Progenitor cell of endocrine pancreas (in vitro differentiated cells): Measurements from ENCODE around the gene NTMT1. TPM values are rescaled to one million over a fixed set of nuclear protein-coding genes. Genes with fewer than 3 reads are reported as not detected.
A peak's percentile ranks its signal among the peaks of the same experiment; 100 is the strongest.

Experiments
- DNase-seq: peaks from one replicate; pipeline ENCODE4 v3.0.0; 2021; ENCODE audit warnings: low spot score; ENCODE audit not compliant: unreplicated experiment
- H3K27ac Mint-ChIP-seq: 2 replicates; pipeline ENCODE4 v1.8.0; 2021; ENCODE audit warnings: mild to moderate bottlenecking, moderate library complexity, mixed read lengths
- H3K27me3 Mint-ChIP-seq: 2 replicates; pipeline ENCODE4 v1.8.0; 2021; ENCODE audit warnings: mixed read lengths
- H3K36me3 Mint-ChIP-seq: 2 replicates; pipeline ENCODE4 v1.8.0; 2022; ENCODE audit warnings: mixed read lengths; ENCODE audit not compliant: insufficient read depth
- H3K4me1 Mint-ChIP-seq: 2 replicates; pipeline ENCODE4 v1.8.0; 2021; ENCODE audit warnings: low read depth, mixed read lengths
- H3K4me3 Mint-ChIP-seq: 2 replicates; pipeline ENCODE4 v1.8.0; 2021; ENCODE audit warnings: low read depth, mild to moderate bottlenecking, moderate library complexity, mixed read lengths
- H3K9me3 Mint-ChIP-seq: 2 replicates; pipeline ENCODE4 v1.8.0; 2021; ENCODE audit warnings: low read depth, mixed read lengths
- CTCF ChIP-seq: fragments of 200-600 bp; sonication (generic); IDR thresholded peaks from one replicate; pipeline ENCODE4 v1.5.0; 2021; ENCODE audit warnings: antibody characterized with exemption, mild to moderate bottlenecking; ENCODE audit not compliant: unreplicated experiment
- total RNA-seq: library from RNA; stranded (reverse); gene quantifications from 2 replicates; pipeline ENCODE4 v1.2.1, GENCODE V29; 2021

The NTMT1 gene
- total RNA-seq, 1 donor from 2014 or later, result 26.8 TPM

- no peak for TF ChIP-seq CTCF
- H3K36me3 Mint-ChIP-seq, result no peaks in the 10 kb centered on the region
- no peaks in the 10 kb centered on the region for H3K9me3 Mint-ChIP-seq
- peaks cover 15% of the 10 kb centered on the region for H3K27me3 Mint-ChIP-seq
- H3K4me3 Mint-ChIP-seq, result no peak overlapping the region
- DNase-seq, result no peak
- no peak overlapping the region for H3K27ac Mint-ChIP-seq
- H3K4me1 Mint-ChIP-seq, result peaks cover 31% of the 10 kb centered on the region
These were observed 31.3 kb upstream of the NTMT1 start for GRCh38 chr9:129594632-129595031.

GRCh38 chr9:129595311-129595741 lies 30.6 kb upstream of the NTMT1 start:
- DNase-seq, result no peak
- Mint-ChIP-seq H3K36me3 (no peaks in the 10 kb centered on the region), H3K9me3 (no peaks in the 10 kb centered on the region), H3K27ac (peak overlapping the region; percentile 46), H3K4me3 (no peak overlapping the region), H3K27me3 (peaks cover 11% of the 10 kb centered on the region), H3K4me1 (peaks cover 31% of the 10 kb centered on the region)
- TF ChIP-seq CTCF, result no peak

- no peak for TF ChIP-seq CTCF
- H3K4me1 Mint-ChIP-seq, result peaks cover 31% of the 10 kb centered on the region
- no peak for DNase-seq
- no peaks in the 10 kb centered on the region for H3K36me3 Mint-ChIP-seq
- H3K4me3 Mint-ChIP-seq, result peak overlapping the region; percentile 78
- peaks cover 8% of the 10 kb centered on the region for H3K27me3 Mint-ChIP-seq
- no peak overlapping the region for H3K27ac Mint-ChIP-seq
- H3K9me3 Mint-ChIP-seq, result no peaks in the 10 kb centered on the region
These were observed 29.9 kb upstream of the NTMT1 start for GRCh38 chr9:129595903-129596540.

- H3K27ac Mint-ChIP-seq, result peak overlapping the region; percentile 96
- no peaks in the 10 kb centered on the region for H3K9me3 Mint-ChIP-seq
- H3K4me3 Mint-ChIP-seq, result peak overlapping the region; percentile 78
- no peak for TF ChIP-seq CTCF
- peaks cover 30% of the 10 kb centered on the region for H3K4me1 Mint-ChIP-seq
- no peak for DNase-seq
- H3K36me3 Mint-ChIP-seq, result no peaks in the 10 kb centered on the region
- peaks cover 8% of the 10 kb centered on the region for H3K27me3 Mint-ChIP-seq
These were observed 29.2 kb upstream of the NTMT1 start for GRCh38 chr9:129596541-129597331.

GRCh38 chr9:129597355-129598088 lies 28.4 kb upstream of the NTMT1 start:
- peak; percentile 50 for DNase-seq
- Mint-ChIP-seq H3K4me1 (peaks cover 24% of the 10 kb centered on the region), H3K9me3 (no peaks in the 10 kb centered on the region), H3K36me3 (no peaks in the 10 kb centered on the region), H3K27ac (peak overlapping the region; percentile 45), H3K4me3 (peak overlapping the region; percentile 59), H3K27me3 (peaks cover 8% of the 10 kb centered on the region)
- TF ChIP-seq CTCF, result no peak
